MM.1S (cell line): ENCODE data around the gene TFF2.

Experiments used
- CTCF ChIP-seq: fragments of 300-600 bp; sonication (generic); IDR thresholded peaks from 2 replicates; pipeline ENCODE4 v1.5.1; 2016; ENCODE audit warnings: antibody characterized with exemption, low read length, mixed read lengths
- EZH2 ChIP-seq: fragments of 300-600 bp; sonication (generic); optimal IDR thresholded peaks from 2 replicates; pipeline ENCODE3; 2017; ENCODE audit warnings: low read depth, mild to moderate bottlenecking, antibody characterized with exemption, low read length, mixed read lengths
- EZH2phosphoT487 ChIP-seq: fragments of 300-600 bp; sonication (generic); IDR thresholded peaks from 2 replicates; pipeline ENCODE4 v1.6.1; 2018; ENCODE audit warnings: antibody characterized with exemption, low read length

GRCh38 chr21:42351626-42352440 lies 1.0 kb upstream of the TFF2 start:
- no peak for TF ChIP-seq CTCF
- no peak for TF ChIP-seq EZH2phosphoT487
- TF ChIP-seq EZH2: no peak
